AG09319 (cell line): Measurements from ENCODE around the gene SNAP47.

ENCODE experiments used
- DNase-seq: peaks from one replicate; pipeline ENCODE4 v3.0.0-alpha.2; 2010; ENCODE audit warnings: low read depth; ENCODE audit errors: extremely low read depth
- CTCF ChIP-seq: IDR thresholded peaks from 2 replicates; pipeline ENCODE4 v1.5.1; 2011; ENCODE audit warnings: low read depth, mild to moderate bottlenecking, inconsistent platforms, low read length, moderate library complexity

Gene SNAP47

GRCh38 chr1:227740401-227740960, 5.2 kb downstream of the SNAP47 start:
- no peak for DNase-seq
- no peak for TF ChIP-seq CTCF

GRCh38 chr1:227741166-227741870, 6.1 kb downstream of the SNAP47 start:
- no peak for DNase-seq
- TF ChIP-seq CTCF = no peak

GRCh38 chr1:227742738-227743715, 7.8 kb downstream of the SNAP47 start:
- DNase-seq = no peak
- no peak for TF ChIP-seq CTCF

- no peak for DNase-seq
- no peak for TF ChIP-seq CTCF
These were observed 9.4 kb downstream of the SNAP47 start for GRCh38 chr1:227744668-227745067.

- no peak for DNase-seq
- TF ChIP-seq CTCF = no peak
These were observed 10.5 kb downstream of the SNAP47 start for GRCh38 chr1:227745568-227746265.

GRCh38 chr1:227746676-227747075, 11.4 kb downstream of the SNAP47 start:
- no peak for TF ChIP-seq CTCF
- no peak for DNase-seq
